ENCODE measurements around the gene FAU. TPM values are rescaled to one million over a fixed set of nuclear protein-coding genes. Genes with fewer than 3 reads are reported as not detected.
A peak's percentile ranks its signal among the peaks of the same experiment; 100 is the strongest.

Gene FAU
- total and polyA plus RNA-seq, 2 of the 13 experiments (the other 11 are each of a cell fraction or from before 2014, with no cell fraction given) = 374 to 869 TPM

- 0 out of 2 replicates have a peak, but pooled peaks have one; percentile 31 for TF ChIP-seq BRF2 (CRISPR knock-in tag; IDR thresholded peaks at IDR 0.05)
- peak; percentile 66 for TF ChIP-seq CCDC6 (CRISPR knock-in tag; IDR thresholded peaks at IDR 0.05)
- no peak for TF ChIP-seq ZBTB34 (CRISPR knock-in tag; IDR thresholded peaks at IDR 0.05)
- TF ChIP-seq HMGA1 (CRISPR knock-in tag; conservative IDR thresholded peaks at IDR 0.05) = no peak
- TF ChIP-seq ZNF749 (CRISPR knock-in tag; IDR thresholded peaks at IDR 0.05; ENCODE audit: borderline replicate concordance) = 0 out of 2 replicates have a peak, but pooled peaks have one; percentile 38
- peak; percentile 92 for TF ChIP-seq ZNF136 (CRISPR knock-in tag; IDR thresholded peaks at IDR 0.05; ENCODE audit: low read depth)
- peak; percentile 70 for TF ChIP-seq RBM39 (IDR thresholded peaks at IDR 0.05; ENCODE audit: low read depth, low read length, poor library complexity, severe bottlenecking)
- TF ChIP-seq ZNF740 (CRISPR knock-in tag; IDR thresholded peaks at IDR 0.05) = peak; percentile 45; the same call in 1 of the 2 replicates
- TF ChIP-seq ZNF451 (CRISPR knock-in tag; IDR thresholded peaks at IDR 0.05) = no peak
- peak; percentile 53; the same call in 1 of the 2 replicates for TF ChIP-seq HINFP (CRISPR knock-in tag; IDR thresholded peaks at IDR 0.05; ENCODE audit: low read depth)
- TF ChIP-seq FOXK2 (IDR thresholded peaks at IDR 0.05) = peak; percentile 95
- TF ChIP-seq ZNF557 (CRISPR knock-in tag; IDR thresholded peaks at IDR 0.05) = no peak
- no peak for TF ChIP-seq ZNF841 (CRISPR knock-in tag; IDR thresholded peaks at IDR 0.05; ENCODE audit: borderline replicate concordance)
- peak; percentile 74; the same call in 1 of the 2 replicates for TF ChIP-seq CREBL2 (CRISPR knock-in tag; IDR thresholded peaks at IDR 0.05; ENCODE audit: borderline replicate concordance)
- TF ChIP-seq ZBTB38 (CRISPR knock-in tag; IDR thresholded peaks at IDR 0.05) = peak; percentile 91
- no peak for TF ChIP-seq HOMEZ (CRISPR knock-in tag; IDR thresholded peaks at IDR 0.05; ENCODE audit: low read depth)
- TF ChIP-seq ZNF224 (CRISPR knock-in tag; IDR thresholded peaks at IDR 0.05) = no peak
- TF ChIP-seq ZMAT3 (CRISPR knock-in tag; conservative IDR thresholded peaks at IDR 0.05) = peak; percentile 83
- TF ChIP-seq ZBTB44 (CRISPR knock-in tag; IDR thresholded peaks at IDR 0.05) = 0 out of 2 replicates have a peak, but pooled peaks have one; percentile 71
- TF ChIP-seq MAZ (IDR thresholded peaks at IDR 0.05; ENCODE audit: borderline replicate concordance, low read depth, low read length) = peak; percentile 90; the same call in 1 of the 2 replicates
- peak; percentile 88 for TF ChIP-seq MAZ (CRISPR knock-in tag; IDR thresholded peaks at IDR 0.05; ENCODE audit: low read depth)
Observed at GRCh38 chr11:65134240-65134951, 12.5 kb upstream of the FAU start, which contains the start of gene SYVN1 (continued).

Measured in HepG2 (cell line).